Measurements from ENCODE around the gene HOXA11. TPM values are rescaled to one million over a fixed set of nuclear protein-coding genes. Genes with fewer than 3 reads are reported as not detected.

The HOXA11 gene
- total RNA-seq, 1 donor from 2014 or later, result not detected

GRCh38 chr7:27194686-27195379, 9.8 kb upstream of the HOXA11 start:
- POLR2A ChIA-PET, result no interaction called here
- peaks cover 19% of the 10 kb centered on the region for H3K4me1 Mint-ChIP-seq
- no peak for DNase-seq
- no peak for TF ChIP-seq CTCF (IDR thresholded peaks at IDR 0.05)
- H3K27me3 Mint-ChIP-seq, result peaks cover 67% of the 10 kb centered on the region
- H3K9me3 Mint-ChIP-seq, result no peaks in the 10 kb centered on the region
- H3K4me3 Mint-ChIP-seq, result no peak overlapping the region
- CTCF ChIA-PET, result interaction anchor here (0.6 to 3.3 kb wide), 11 partner anchors 8 to 1343 kb away, joined by 3 to 23 read pairs (median 13); no protein-coding TSS in a partner anchor
- ATAC-seq (ENCODE audit: low read depth), result no peak
- no peaks in the 10 kb centered on the region for H3K36me3 Mint-ChIP-seq (ENCODE audit: low read depth)
- no peak overlapping the region for H3K27ac Mint-ChIP-seq
- intact Hi-C loops (cut with micrococcal nuclease), result loop anchor here (5.0 to 10.0 kb wide), 5 partner anchors 987 to 1907 kb away; partner anchors contain the start of genes JAZF1 and TRIL

- no peaks in the 10 kb centered on the region for H3K9me3 Mint-ChIP-seq
- no peaks in the 10 kb centered on the region for H3K36me3 Mint-ChIP-seq (ENCODE audit: low read depth)
- ATAC-seq (ENCODE audit: low read depth) (no peak), DNase-seq (no peak)
- no peak overlapping the region for H3K27ac Mint-ChIP-seq
- POLR2A ChIA-PET, result no interaction called here
- CTCF ChIA-PET, result interaction anchor here (0.8 to 3.3 kb wide), 4 partner anchors 12 to 900 kb away, joined by 3 to 16 read pairs (median 4); no protein-coding TSS in a partner anchor
- H3K4me1 Mint-ChIP-seq, result peaks cover 23% of the 10 kb centered on the region
- H3K27me3 Mint-ChIP-seq, result peaks cover 71% of the 10 kb centered on the region
- no peak for TF ChIP-seq CTCF (IDR thresholded peaks at IDR 0.05)
- intact Hi-C loops (cut with micrococcal nuclease), result loop anchor here (10.0 kb wide), 2 partner anchors 1081 to 1761 kb away; partner anchors contain the start of gene TRIL
- H3K4me3 Mint-ChIP-seq, result no peak overlapping the region
These were observed 8.9 kb upstream of the HOXA11 start for GRCh38 chr7:27194002-27194352.

GRCh38 chr7:27193335-27194001, 8.4 kb upstream of the HOXA11 start:
- ATAC-seq (ENCODE audit: low read depth) (no peak), DNase-seq (no peak)
- intact Hi-C loops (cut with micrococcal nuclease), result loop anchor here (10.0 kb wide), 2 partner anchors 1081 to 1761 kb away; partner anchors contain the start of gene TRIL
- Mint-ChIP-seq H3K4me3 (peak overlapping the region; percentile 11), H3K4me1 (peaks cover 25% of the 10 kb centered on the region), H3K27me3 (peaks cover 74% of the 10 kb centered on the region), H3K36me3 (ENCODE audit: low read depth) (no peaks in the 10 kb centered on the region), H3K27ac (no peak overlapping the region), H3K9me3 (no peaks in the 10 kb centered on the region)
- ChIA-PET CTCF (interaction anchor here (0.8 to 3.3 kb wide), 4 partner anchors 12 to 900 kb away, joined by 3 to 16 read pairs (median 4); no protein-coding TSS in a partner anchor), POLR2A (no interaction called here)
- TF ChIP-seq CTCF (IDR thresholded peaks at IDR 0.05), result no peak

GRCh38 chr7:27192546-27193334, 7.7 kb upstream of the HOXA11 start:
- peaks cover 32% of the 10 kb centered on the region for H3K4me1 Mint-ChIP-seq
- no peaks in the 10 kb centered on the region for H3K36me3 Mint-ChIP-seq (ENCODE audit: low read depth)
- no peak for TF ChIP-seq CTCF (IDR thresholded peaks at IDR 0.05)
- H3K27ac Mint-ChIP-seq, result peak overlapping the region; percentile 35
- peak; percentile 33 for DNase-seq
- CTCF ChIA-PET, result interaction anchor here (1.4 kb wide), 1 partner anchor 42 kb away, joined by 3 read pairs; no protein-coding TSS in a partner anchor
- H3K4me3 Mint-ChIP-seq, result peak overlapping the region; percentile 72
- peak; percentile 64 for ATAC-seq (ENCODE audit: low read depth)
- POLR2A ChIA-PET, result interaction anchor here (0.6 to 0.7 kb wide), 4 partner anchors 64 to 1336 kb away, joined by 3 to 6 read pairs (median 4); no protein-coding TSS in a partner anchor
- no peaks in the 10 kb centered on the region for H3K9me3 Mint-ChIP-seq
- intact Hi-C loops (cut with micrococcal nuclease), result loop anchor here (10.0 kb wide), 2 partner anchors 1082 to 1762 kb away; partner anchors contain the start of gene TRIL
- H3K27me3 Mint-ChIP-seq, result peaks cover 73% of the 10 kb centered on the region
